ENCODE data around the gene PATL2.
"Not testable (repeated sequence)": the region's sequence is repeated elsewhere in the genome, so short reads cannot be mapped to it uniquely, and the experiment has no call there.

Gene PATL2

DNA sequence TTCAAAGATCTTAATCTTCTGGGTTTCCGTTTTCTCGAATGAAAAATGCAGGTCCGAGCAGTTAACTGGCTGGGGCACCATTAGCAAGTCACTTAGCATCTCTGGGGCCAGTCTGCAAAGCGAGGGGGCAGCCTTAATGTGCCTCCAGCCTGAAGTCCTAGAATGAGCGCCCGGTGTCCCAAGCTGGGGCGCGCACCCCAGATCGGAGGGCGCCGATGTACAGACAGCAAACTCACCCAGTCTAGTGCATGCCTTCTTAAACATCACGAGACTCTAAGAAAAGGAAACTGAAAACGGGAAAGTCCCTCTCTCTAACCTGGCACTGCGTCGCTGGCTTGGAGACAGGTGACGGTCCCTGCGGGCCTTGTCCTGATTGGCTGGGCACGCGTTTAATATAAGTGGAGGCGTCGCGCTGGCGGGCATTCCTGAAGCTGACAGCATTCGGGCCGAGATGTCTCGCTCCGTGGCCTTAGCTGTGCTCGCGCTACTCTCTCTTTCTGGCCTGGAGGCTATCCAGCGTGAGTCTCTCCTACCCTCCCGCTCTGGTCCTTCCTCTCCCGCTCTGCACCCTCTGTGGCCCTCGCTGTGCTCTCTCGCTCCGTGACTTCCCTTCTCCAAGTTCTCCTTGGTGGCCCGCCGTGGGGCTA is at the start of gene PATL2, which contains the start of gene B2M:
PATL2 (minus strand) TSS at position 228 of the 647 bp plus-strand sequence. CDS start 34,833 bp downstream, outside the sequence.
B2M (plus strand) TSS at position 422 of the 647 bp plus-strand sequence; CDS start at position 452, 30 bp downstream.
- DNase-seq: peak; percentile 98

DNA sequence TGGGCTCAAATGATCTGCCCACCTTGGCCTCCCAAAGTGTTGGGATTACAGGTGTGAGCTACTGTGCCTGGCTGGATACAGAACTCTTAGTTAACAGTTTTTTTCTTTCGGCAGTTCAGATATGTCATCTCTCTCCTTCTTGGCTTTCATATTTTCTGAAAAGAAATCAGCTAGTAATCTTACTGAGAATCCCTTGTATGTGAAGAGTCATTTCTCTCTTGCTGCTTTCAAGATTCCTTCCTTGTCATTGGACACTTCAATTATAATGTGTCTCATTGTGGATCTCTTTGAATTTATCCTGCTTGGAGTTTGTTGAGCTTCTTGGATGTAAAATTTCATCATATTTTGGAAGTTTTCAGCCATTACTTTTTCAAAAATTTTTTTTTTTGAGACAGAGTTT is 42.2 kb upstream of the PATL2 start:
- DNase-seq: no peak

DNA sequence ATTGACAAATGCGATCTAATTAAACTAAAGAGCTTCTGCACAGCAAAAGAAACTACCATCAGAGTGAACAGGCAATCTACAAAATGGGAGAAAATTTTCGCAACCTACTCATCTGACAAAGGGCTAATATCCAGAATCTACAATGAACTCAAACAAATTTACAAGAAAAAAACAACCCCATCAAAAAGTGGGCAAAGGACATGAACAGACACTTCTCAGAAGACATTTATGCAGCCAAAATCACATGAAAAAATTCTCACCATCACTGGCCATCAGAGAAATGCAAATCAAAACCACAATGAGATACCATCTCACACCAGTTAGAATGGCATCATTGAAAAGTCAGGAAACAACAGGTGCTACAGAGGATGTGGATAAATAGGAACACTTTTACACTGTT is 32.3 kb upstream of the PATL2 start:
- not testable (repeated sequence) for DNase-seq

DNA sequence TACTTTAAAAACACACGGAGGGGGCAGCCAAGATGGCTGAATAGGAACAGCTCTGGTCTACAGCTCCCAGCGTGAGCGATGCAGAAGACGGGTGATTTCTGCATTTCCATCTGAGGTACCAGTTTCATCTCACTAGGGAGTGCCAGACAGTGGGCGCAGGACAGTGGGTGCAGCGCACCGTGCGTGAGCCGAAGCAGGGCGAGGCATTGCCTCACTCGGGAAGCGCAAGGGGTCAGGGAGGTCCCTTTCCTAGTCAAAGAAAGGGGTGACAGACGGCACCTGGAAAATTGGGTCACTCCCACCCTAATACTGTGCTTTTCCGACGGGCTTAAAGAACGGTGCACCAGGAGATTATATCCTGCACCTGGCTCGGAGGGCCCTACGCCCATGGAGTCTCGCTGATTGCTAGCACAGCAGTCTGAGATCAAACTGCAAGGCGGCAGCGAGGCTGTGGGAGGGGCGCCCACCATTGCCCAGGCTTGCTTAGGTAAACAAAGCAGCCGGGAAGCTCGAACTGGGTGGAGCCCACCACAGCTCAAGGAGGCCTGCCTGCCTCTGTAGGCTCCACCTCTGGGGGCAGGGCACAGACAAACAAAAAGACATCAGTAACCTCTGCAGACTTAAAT is 28.2 kb upstream of the PATL2 start:
- DNase-seq: not testable (repeated sequence)

DNA sequence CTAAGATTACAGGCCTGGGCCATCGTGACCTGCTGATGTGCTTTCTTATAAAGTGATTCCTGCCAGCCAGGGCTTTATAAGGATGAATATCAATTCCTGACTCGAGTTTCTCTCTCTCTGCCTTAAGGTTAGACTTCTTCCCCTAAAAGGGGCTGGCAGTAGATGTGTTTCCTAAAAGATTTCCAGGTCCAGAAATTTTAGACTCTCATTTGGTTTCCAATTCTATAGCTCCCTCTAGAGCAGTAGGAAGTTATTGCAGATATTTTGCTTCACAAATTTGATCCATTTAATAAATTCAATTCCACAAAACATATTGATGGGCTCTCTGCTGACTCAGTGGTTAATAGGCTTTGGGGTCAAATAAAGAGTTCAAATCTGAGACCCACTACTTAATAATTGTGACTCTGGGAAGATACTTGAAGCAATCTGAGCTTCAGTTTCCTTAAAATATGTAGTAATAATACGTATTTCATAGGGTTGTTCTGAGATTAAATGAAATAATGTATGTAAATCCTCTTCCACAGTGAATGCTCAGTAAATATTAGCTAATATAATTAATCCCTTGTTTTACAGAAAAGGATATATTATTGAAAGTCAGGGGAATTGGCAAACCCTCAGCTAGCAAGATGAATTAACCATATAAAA is 27.3 kb upstream of the PATL2 start:
- DNase-seq: peak; percentile 79

DNA sequence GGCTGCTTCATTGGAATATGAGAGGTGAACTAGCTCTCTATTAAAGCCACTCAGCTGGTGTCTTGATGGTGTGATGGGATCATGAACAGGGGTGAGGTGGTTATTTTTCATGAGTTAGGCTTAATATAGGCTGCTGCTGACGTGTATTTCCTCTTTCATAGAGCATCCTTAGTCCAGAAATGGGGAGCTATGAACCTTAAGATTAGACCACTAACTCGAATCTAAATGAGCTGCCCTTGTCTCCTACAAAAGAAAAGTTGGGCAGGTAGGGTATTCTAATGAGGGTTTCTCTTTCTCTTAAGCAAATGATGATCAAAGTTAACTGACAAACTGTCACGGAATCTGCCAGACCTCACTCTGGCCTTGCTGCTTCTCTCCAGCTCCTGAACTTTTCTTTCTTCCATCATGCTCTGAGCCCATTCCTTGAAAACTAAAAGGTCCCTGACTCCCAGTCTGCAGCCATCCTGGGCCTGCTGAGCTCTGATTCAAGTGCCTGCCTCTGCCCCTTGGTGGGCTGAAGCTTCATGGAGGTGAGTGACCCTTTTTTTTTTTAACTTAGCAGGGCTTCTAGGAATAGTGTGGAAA is 25.1 kb upstream of the PATL2 start, which contains the start of gene TRIM69:
TRIM69 (plus strand) TSS at position 348 of the 585 bp plus-strand sequence; CDS start at position 525, 177 bp downstream.
- no peak for DNase-seq

DNA sequence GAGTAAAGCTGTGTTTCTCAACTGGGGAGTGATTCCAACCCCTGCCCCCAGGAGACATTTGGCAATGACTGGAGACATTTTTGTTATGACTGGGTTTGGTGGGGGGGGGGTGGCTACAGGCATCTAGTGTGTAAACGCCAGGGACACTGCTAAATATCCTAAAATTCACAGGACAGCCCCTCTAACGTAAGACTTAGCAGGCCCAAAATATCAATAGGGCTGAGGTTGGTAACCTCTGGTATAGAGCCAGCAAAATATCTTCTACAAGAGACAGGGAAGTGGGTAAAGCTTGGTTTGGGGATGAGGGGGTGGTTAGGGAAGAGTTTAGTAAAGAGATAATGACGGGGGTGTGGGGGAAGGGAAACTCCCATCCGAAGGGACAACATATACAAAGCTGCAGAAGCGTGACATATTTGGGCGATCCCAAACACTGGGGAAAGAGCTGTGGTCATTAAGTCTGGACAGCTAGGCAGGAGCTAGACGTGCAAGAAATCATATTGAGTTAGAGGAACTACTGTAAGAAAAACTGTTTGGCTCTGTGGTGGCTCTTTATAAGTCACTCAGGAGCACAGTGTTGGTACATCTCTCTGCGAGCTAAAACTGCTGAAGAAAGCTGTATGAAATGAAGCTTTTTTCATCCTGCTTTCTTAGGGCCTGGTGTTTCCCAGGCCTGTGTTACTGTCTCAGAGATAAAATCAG is 24.5 kb upstream of the PATL2 start:
- DNase-seq: no peak

DNA sequence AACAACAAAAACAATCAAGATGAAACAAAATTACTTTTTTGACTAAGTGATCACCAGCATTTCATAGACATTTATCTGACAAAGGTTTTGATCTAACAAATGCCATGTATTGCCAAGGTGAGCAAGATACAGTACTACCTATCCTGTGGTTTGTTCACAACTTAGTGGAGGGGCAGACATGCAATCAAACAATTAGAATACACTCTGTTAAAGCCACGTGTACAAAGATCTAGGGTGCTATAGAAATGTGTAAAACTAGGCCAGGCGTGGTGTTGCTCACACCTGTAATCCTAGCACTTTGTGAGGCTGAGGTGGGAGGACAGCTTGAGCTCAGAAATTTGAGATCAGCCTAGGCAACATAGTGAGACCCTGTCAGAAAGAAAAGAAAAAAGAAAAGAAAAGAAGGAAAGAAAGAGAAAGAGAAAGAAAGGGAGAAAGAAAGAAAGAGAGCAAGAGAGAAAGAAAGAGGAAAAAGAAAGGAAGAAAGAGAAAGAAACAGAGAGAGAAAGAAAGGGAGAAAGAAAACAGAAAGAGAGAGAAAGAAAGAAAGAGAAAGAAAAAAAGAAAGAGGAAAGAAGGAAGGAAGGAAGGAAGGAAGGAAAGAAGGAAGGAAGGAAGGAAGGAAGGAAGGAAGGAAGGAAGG is 23.8 kb upstream of the PATL2 start:
- no peak for DNase-seq

DNA sequence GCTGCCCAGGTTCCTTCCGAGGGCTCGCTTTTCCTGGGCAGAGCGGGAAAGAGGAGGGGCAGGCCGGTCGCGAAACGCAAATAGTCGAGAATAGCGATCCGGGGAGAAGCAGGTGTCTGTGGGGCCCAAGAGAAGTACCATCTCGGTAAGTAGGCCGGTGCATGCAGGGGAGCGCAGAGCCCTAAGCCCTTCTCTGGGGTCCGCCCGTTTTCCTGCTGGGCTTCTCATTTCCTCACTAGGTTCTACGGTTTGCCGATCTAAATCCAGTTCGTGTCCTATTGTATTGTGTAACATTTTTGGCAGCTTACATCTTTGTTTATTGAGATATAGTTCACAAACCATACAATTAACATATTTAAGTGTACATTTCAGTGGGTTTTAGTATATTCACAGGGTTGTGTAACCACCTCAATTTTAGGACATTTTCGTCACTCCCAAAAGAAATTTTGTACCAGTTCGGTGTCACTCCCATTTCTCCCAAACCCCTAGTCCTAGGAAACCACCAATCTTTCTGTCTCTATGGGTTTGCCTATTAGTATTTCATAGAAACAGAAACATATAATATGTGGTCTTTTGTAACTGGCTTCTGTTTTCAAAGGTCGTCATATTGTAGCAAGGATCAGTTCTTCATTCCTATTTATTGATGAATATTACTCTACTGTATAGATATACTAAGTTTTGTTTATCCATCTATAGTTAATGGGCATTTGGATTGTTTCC is 18.4 kb upstream of the PATL2 start:
- no peak for DNase-seq

DNA sequence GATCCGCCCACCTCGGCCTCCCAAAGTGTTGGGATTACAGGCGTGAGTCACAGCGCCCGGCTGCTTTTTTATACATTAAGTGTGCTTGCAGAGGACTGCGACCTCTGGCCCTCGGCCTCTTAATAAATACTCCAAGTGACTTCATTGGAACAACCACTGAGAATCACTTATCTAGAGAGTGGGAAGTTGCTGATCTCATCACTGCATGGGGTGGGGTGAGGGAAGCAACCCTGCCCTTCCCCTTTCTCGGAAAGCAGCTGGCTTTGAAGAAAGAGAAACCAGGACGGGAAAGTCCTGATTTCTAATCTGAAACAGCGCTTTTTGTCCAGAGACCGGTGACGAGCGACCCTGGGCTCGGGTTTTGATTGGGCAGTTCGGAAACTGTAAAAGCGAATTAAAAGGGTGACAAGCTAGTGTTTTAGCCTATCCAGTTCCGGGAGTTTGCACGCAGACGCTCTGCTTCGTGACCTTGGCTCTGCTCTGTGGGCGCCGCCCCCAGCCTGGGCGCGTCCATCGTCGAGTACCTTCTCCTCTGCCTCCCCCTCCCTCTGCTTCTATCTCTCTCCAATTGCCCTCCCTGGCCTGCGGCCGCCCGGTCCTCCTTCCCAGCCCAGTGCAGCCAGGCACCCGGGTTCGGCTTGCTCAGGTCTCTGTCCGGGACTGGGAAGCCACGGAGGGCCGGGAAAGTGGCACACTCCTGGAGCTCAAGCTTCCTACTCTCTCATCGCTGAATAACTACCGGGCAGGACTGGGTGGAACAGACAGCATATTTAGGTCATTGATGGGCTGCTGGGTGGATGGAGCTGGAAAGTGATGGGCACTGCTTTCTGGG is 17.7 kb upstream of the PATL2 start:
- peak; percentile 97 for DNase-seq

DNA sequence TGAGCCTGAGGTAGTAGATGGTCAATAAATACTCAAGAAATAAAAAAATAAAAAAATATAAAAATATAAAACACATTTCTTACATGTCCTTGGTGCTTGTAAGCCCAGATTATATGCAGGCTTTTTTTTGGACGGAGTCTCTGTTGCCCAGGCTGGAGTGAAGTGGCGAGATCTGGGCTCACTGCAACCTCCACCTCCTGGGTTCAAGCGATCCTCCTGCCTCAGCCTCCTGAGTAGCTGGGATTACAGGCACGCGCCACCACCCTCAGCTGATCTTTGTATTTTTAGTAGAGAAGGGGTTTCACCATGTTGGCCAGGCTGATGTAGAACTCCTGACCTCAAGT is 17.1 kb upstream of the PATL2 start:
- DNase-seq: not testable (repeated sequence)

DNA sequence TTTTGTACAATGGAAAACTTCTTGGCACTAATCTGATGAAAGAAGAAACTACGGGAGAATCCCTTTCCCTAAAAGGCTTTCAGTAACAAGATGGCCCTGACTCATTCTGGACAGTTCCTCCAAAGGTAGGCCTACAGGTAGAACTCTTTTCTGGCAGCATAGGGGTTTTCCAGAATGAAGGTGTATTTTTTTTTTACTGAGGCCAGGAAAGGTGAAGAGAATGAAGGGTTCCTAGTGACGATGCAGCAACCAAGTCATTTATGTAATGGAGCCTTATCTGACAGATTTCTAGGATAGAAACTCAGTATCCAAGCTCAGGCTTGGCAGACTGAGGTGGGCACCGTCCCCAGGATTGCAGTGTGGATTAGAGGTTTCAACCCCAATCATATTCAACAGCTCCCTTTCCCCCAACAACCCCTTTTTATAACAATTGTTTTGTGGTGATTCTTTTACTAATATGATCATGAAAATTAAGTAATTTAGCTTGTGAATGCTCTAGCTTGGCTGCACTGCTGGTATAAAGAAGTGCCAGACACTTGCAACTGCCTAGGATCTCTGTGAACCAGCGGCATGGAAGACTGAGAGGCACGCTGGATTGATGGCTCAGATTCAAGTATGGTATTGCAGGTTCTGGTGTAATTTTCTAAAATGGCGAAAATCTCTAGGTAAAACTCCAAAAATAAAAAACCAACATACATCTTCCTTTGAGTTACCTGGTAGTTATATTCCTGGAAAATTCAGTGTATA is 16.5 kb upstream of the PATL2 start:
- no peak for DNase-seq

DNA sequence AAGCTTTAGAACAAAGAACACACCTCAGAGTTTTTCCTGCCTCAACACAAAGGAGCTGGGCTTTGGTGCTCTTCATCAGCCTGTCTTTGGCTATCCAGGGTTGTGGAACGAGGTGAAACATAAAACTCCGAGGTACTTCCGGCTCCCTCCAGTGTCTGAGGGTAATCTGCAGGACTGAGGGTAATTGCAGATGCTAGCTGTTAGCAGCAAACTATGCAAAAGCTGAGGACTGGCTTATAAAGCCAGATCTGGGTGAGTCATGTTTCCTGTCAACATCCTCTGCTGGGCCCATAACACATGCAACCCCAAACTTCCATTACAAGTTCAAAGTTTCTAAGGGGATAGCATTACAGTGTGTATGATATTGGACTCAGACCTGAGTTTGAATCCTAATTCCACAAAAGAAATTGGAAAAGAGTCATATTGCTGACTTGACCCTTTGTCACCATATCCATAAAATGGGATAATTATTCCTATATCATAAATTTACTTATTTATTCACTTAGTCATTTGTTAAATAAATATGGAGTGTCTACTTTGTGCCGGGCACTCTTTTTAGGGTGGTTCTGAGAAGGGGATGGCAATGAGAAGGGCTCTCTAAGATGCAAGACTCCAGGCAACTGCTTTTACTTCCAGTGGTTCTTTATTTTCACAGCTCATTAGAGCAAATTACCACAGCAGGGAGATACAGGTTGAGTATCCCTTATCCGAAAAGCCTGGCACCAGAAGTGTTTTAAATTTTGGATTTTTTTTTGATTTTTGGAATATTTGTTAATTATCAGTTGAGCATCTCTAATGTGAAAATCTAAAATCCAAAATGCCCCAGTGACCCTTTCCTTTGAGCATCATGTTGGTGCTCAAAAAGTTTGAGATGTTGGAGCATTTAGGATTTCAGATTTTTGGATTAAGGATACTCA is 15.7 kb upstream of the PATL2 start:
- peak; percentile 63 for DNase-seq

DNA sequence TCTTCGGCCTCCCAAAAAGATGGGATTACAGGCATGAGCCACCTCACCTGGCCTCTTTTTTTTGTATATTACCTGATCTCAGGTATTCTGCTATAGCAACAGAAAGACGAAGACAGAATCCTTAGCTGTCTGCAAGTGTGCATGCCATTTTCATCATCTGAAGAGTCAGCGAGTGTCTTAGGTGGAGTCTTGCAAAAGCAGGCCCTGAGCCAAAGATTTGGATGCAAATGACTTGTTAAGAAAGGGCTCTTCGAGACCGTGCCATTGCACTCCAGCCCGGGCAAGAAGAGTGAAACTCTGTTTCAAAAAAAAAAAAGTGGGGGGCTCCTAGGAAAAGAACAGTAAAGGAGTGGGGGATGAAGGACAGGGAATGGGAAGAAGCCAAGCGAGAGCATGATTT is 15.0 kb upstream of the PATL2 start:
- DNase-seq: peak; percentile 24

DNA sequence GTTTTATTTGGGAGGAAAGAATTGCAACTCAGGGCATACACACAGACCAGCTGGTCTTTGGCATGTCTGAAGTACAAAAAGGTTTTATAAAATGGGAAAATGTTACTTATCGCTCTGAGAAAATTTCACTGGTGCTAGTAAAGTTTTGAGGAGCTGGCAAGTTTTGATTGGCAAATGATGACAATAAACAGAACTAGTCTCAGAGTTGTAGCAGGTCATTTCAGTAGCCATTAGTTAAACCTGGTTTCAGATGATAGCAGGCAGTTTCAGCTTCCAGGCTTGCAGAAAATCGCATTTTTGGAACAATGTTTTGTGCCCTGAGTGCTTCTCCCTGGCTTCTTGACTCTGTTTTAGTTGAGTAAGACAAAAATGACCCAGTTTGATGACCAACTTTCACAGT is 10.9 kb upstream of the PATL2 start:
- DNase-seq: no peak

DNA sequence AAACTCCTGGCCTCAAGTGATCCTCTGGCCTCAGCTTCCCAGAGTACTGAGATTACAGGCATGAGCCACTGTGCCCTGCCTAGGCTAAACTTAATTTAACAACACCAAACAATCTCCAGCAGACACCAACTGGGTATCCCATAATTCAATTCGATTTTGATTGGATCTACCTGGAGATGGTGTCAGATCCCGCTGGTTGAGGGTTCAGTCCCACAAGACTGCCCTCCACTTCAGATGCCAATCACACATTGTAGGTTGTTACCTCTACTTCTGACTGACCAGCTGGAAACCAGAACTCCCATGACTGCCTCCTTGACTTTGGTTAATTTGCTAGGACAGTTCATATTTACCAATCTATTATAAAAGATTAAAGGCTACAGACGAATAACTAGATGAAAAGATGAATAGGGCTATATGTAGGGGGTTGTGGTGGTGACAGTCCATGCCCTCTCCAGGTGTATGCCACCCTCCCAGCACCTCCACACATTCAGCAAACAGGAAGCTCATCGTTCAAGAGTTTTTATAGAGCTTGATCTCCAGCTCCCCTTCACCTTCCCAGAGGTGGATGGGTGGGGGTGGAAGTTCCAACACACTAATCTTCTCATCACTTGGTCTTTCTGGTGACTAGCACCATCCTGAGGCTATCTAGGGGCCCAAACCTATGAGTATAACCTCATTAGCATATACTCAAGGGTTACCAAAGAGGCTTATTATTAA is 9.5 kb upstream of the PATL2 start:
- DNase-seq: no peak

DNA sequence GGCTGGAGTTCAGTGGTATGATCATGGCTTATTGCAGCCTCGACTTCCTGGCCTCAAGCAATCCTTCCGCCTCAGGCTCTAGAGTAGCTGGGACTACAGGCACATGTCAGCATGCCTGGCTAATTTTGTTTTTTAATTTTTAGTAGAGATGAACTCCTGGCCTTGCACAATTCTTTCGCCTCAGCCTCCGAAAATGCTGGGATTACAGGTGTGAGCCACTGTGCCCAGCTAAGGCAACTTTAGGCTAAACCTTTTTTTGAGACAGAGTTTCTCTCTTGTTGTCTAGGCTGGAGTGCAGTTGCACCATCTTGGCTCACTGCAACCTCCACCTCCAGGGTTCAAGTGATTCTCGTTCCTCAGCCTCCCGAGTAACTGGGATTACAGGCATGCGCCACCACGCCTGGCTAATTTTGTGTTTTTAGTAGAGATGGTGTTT is 8.9 kb upstream of the PATL2 start:
- not testable (repeated sequence) for DNase-seq

DNA sequence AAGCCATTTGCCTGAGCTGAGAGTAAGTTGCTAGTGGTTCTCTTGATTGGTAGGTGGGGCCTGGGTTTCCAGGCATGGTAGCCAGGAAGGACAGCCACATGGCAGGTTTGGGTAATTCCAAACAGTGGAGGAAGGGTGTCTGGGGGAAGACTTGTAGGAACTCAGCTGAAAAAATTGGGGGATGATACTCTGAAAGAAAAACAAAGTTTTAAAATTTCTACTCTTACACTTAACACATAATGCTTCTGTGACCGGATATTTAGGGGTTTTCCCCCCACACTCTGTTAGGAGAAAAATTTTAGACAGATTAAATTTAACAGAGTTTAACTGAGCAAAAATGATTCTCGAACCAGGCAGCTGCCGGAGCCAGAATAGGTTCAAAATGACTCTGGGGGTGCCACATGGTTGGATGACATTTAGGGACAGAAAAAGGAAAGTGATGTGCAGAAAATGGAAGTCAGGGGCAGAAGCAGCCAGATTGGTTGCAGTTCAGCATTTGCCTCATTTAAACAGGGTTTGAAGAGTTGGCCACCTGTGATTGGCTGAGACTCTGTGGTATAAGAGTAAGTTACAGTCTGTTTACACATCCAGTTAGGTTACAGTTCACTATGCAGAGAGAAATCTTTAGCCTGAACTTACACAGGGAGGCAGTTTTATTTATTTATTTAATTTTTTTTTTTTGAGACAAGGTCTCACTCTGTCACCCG is 8.3 kb upstream of the PATL2 start:
- DNase-seq: no peak
